Measurements from ENCODE around the gene TSPAN13. TPM values are rescaled to one million over a fixed set of nuclear protein-coding genes. Genes with fewer than 3 reads are reported as not detected.

TSPAN13 gene
- polyA plus RNA-seq, 1 donor (not counting 4 experiments of a cell fraction or from before 2014, with no cell fraction given) = 21.6 TPM

DNA sequence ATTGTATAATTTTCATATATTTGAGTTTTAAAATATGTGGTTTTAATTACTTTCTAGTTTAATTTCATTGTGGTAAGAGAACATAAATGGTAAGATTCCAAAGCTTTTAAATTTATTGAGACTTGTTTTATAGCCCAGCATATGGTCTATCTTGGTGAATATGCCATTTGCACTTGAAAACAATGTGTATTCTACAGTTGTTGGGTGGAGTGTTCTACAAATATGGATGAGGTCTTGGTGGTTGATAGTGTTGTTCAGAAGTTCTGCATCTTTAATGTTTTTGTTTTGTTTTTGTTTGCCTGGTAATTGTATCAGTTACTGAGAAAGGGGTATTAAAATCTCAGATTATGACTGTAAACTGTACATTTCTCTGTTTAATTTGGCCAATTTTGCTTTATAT lies 37.6 kb upstream of the TSPAN13 start:
- DNase-seq (ENCODE audit: low read depth, low spot score) (no peak), FAIRE-seq (no peak)
- Histone ChIP-seq H3K36me3 (ENCODE audit: control insufficient read depth in 2 of 2, extremely low read depth in 1 of 2, insufficient read depth in 2 of 2, low read length in 2 of 2) (no peaks in the 10 kb centered on the region), H3K79me2 (ENCODE audit: control insufficient read depth, insufficient read depth, low read length) (no peaks in the 10 kb centered on the region), H3K4me1 (ENCODE audit: control insufficient read depth, extremely low read depth, insufficient read depth, low read length) (no peaks in the 10 kb centered on the region), H3K9ac (ENCODE audit: control insufficient read depth, extremely low read depth, insufficient read depth, low read length) (no peak overlapping the region), H3K27ac (ENCODE audit: control insufficient read depth, insufficient read depth, low read length) (no peak overlapping the region), H3K9me3 (ENCODE audit: control insufficient read depth, low read depth, low read length) (no peaks in the 10 kb centered on the region), H3K4me3 (ENCODE audit: control insufficient read depth in 2 of 3, extremely low read depth in 1 of 3, insufficient read depth in 2 of 3, low read depth in 1 of 3, low read length in 3 of 3) (no peak overlapping the region), H3K4me2 (ENCODE audit: control insufficient read depth, extremely low read depth, insufficient read depth, low read depth, low read length) (no peak overlapping the region), H3K9me1 (ENCODE audit: control insufficient read depth, extremely low read depth, insufficient read depth, low read length) (no peaks in the 10 kb centered on the region), H2AFZ (ENCODE audit: control insufficient read depth, low read length) (no peak overlapping the region), H4K20me1 (ENCODE audit: control insufficient read depth, extremely low read depth, insufficient read depth, low read length) (no peaks in the 10 kb centered on the region), H3K27me3 (ENCODE audit: control insufficient read depth, extremely low read depth, insufficient read depth, low read length) (no peaks in the 10 kb centered on the region)
- dilution Hi-C loops (cut with MboI; ENCODE audit: extremely low pct_ligation_motif_present, low sequenced_read_pairs) = no loop called here
- TF ChIP-seq EZH2 (IDR thresholded peaks at IDR 0.05; ENCODE audit: low read length) = no peak
- TF ChIP-seq, protein P1, sequence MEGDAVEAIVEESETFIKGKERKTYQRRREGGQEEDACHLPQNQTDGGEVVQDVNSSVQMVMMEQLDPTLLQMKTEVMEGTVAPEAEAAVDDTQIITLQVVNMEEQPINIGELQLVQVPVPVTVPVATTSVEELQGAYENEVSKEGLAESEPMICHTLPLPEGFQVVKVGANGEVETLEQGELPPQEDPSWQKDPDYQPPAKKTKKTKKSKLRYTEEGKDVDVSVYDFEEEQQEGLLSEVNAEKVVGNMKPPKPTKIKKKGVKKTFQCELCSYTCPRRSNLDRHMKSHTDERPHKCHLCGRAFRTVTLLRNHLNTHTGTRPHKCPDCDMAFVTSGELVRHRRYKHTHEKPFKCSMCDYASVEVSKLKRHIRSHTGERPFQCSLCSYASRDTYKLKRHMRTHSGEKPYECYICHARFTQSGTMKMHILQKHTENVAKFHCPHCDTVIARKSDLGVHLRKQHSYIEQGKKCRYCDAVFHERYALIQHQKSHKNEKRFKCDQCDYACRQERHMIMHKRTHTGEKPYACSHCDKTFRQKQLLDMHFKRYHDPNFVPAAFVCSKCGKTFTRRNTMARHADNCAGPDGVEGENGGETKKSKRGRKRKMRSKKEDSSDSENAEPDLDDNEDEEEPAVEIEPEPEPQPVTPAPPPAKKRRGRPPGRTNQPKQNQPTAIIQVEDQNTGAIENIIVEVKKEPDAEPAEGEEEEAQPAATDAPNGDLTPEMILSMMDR (optimal IDR thresholded peaks at IDR 0.05 in 1 of 3, IDR thresholded peaks at IDR 0.05 in 1 of 3, conservative IDR thresholded peaks at IDR 0.05 in 1 of 3; ENCODE audit: extremely low read depth in 1 of 3, insufficient read depth in 2 of 3, low read length in 3 of 3) = no peak

DNA sequence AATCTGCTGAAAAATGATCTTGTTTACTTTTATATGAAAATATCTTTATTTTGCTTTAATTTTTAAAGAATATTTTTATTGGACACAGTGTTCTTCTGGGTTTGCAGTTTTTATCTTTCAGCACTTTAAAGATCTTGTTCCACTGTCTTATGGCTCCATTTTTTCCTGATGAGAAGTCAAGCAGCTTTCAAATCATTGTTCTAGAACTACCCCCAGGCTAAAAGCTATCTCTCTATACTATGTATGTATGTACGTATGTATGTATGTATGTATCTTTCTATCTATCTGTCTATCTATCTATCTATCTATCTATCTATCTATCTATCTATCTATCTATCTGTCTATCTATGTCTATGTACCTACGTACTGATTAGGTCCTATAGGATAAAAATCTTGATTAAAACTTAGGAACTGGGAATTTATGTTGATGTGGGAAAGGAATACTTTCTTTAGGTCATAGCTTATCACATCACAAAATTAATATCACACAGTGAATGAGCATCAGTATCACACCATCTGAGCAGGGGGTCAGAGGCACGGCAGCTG lies 35.4 kb upstream of the TSPAN13 start:
- no peaks in the 10 kb centered on the region for H3K9me3 ChIP-seq (ENCODE audit: control insufficient read depth, low read depth, low read length)
- H3K36me3 ChIP-seq (ENCODE audit: control insufficient read depth in 2 of 2, extremely low read depth in 1 of 2, insufficient read depth in 2 of 2, low read length in 2 of 2) = no peaks in the 10 kb centered on the region
- FAIRE-seq (no peak), DNase-seq (ENCODE audit: low read depth, low spot score) (no peak)
- H3K79me2 ChIP-seq (ENCODE audit: control insufficient read depth, insufficient read depth, low read length) = no peaks in the 10 kb centered on the region
- no peaks in the 10 kb centered on the region for H4K20me1 ChIP-seq (ENCODE audit: control insufficient read depth, extremely low read depth, insufficient read depth, low read length)
- H3K9ac ChIP-seq (ENCODE audit: control insufficient read depth, extremely low read depth, insufficient read depth, low read length) = no peak overlapping the region
- H3K4me1 ChIP-seq (ENCODE audit: control insufficient read depth, extremely low read depth, insufficient read depth, low read length) = no peaks in the 10 kb centered on the region
- no peaks in the 10 kb centered on the region for H3K9me1 ChIP-seq (ENCODE audit: control insufficient read depth, extremely low read depth, insufficient read depth, low read length)
- no peak overlapping the region for H3K4me2 ChIP-seq (ENCODE audit: control insufficient read depth, extremely low read depth, insufficient read depth, low read depth, low read length)
- no peak overlapping the region for H2AFZ ChIP-seq (ENCODE audit: control insufficient read depth, low read length)
- dilution Hi-C loops (cut with MboI; ENCODE audit: extremely low pct_ligation_motif_present, low sequenced_read_pairs) = no loop called here
- TF ChIP-seq, protein P1 (optimal IDR thresholded peaks at IDR 0.05 in 1 of 3, IDR thresholded peaks at IDR 0.05 in 1 of 3, conservative IDR thresholded peaks at IDR 0.05 in 1 of 3; ENCODE audit: extremely low read depth in 1 of 3, insufficient read depth in 2 of 3, low read length in 3 of 3) = no peak
- TF ChIP-seq EZH2 (IDR thresholded peaks at IDR 0.05; ENCODE audit: low read length) = no peak
- no peak overlapping the region for H3K27ac ChIP-seq (ENCODE audit: control insufficient read depth, insufficient read depth, low read length)
- H3K4me3 ChIP-seq (ENCODE audit: control insufficient read depth in 2 of 3, extremely low read depth in 1 of 3, insufficient read depth in 2 of 3, low read depth in 1 of 3, low read length in 3 of 3) = no peak overlapping the region
- no peaks in the 10 kb centered on the region for H3K27me3 ChIP-seq (ENCODE audit: control insufficient read depth, extremely low read depth, insufficient read depth, low read length)
